Sigmoid colon (tissue), 7 donors: ENCODE measurements around the gene SSTR4. TPM values are rescaled to one million over a fixed set of nuclear protein-coding genes. Genes with fewer than 3 reads are reported as not detected.

Experiments
- DNase-seq: peaks from one replicate; pipeline ENCODE4 v3.0.0-alpha.2; 2019
- H3K27ac ChIP-seq, 4 donors: fragments of 200-600 bp; sonication (generic); one replicate each; pipeline ENCODE4 v1.5.1; 2016 to 2019; ENCODE audit warnings: mild to moderate bottlenecking in 1 of 4
- H3K27me3 ChIP-seq, 3 donors: fragments of 200-600 bp; sonication (generic); one replicate each; pipeline ENCODE4 v1.5.1; 2019; ENCODE audit warnings: mild to moderate bottlenecking in 1 of 3
- H3K36me3 ChIP-seq, 4 donors: fragments of 200-600 bp; sonication (generic); one replicate each; pipeline ENCODE4 v1.5.1; 2016 to 2019
- H3K4me1 ChIP-seq, 4 donors: fragments of 200-600 bp; sonication (generic); one replicate each; pipeline ENCODE4 v1.5.1; 2017 to 2019
- H3K4me3 ChIP-seq, 4 donors: fragments of 200-600 bp; sonication (generic); one replicate each; pipeline ENCODE4 v1.5.1; 2017 to 2019; ENCODE audit warnings: mild to moderate bottlenecking in 2 of 4, moderate library complexity in 1 of 4
- H3K9me3 ChIP-seq, 4 donors: fragments of 200-600 bp in 3 of 4; sonication (generic) in 3 of 4; one replicate each; pipeline versions ENCODE4 v1.5.1 to v1.6.1; 2013 to 2019
- EP300 ChIP-seq, 4 donors: sonication (generic); formaldehyde crosslinking; IDR thresholded peaks; one replicate each; pipeline ENCODE4 v1.6.1; 2017; ENCODE audit warnings: antibody characterized with exemption in 4 of 4
- POLR2A ChIP-seq, 2 donors: fragments of 450-650 bp; IDR thresholded peaks; one replicate each; pipeline ENCODE4 v1.6.1; 2016; ENCODE audit warnings: antibody characterized with exemption in 2 of 2, mild to moderate bottlenecking in 2 of 2, moderate library complexity in 2 of 2
- POLR2AphosphoS5 ChIP-seq, 4 donors: sonication (generic); formaldehyde crosslinking; IDR thresholded peaks; one replicate each; pipeline ENCODE4 v1.6.1; 2017; ENCODE audit warnings: antibody characterized with exemption in 4 of 4
- WGBS, 2 donors: extraction: QIAGEN DNeasy Blood & Tissue Kit; methylation state at CpG; one replicate each; pipeline ENCODE4 v1.1.7; 2013; 5-methylcytosine and 5-hydroxymethylcytosine counted together
- intact Hi-C: fragments of 100-400 bp; cut with DNase I; formaldehyde crosslinking; loops from one replicate; pipeline ENCODE4 v1.15.1; 2023
- polyA plus RNA-seq, 3 donors: library from polyadenylated mRNA; stranded (reverse); fragments of 200-250 nt; gene quantifications; one replicate each; pipeline ENCODE4 v1.2.3, GENCODE V29; 2013
- total RNA-seq, 4 donors: library from RNA; depleted of rRNA; stranded (reverse); fragments of >200 nt; gene quantifications; one replicate each; pipeline ENCODE4 v1.1.0, GENCODE V29; 2016
- TF ChIP-seq, protein P1 (sequence below), 4 experiments: fragments of 450-650 bp in 3 of 4; fragments of 200-600 bp in 1 of 4; IDR thresholded peaks; one replicate each; pipeline ENCODE4 v1.5.1; 2016 to 2019; ENCODE audit warnings: antibody characterized with exemption in 4 of 4, mild to moderate bottlenecking in 3 of 4, moderate library complexity in 2 of 4
- donor health status: healthy with polysubstance abuse.
- donor health status: Bipolar disorder and iron deficiency.
- donor health status: healthy.

SSTR4 gene
- total and polyA plus RNA-seq, 7 donors, result 0.04 TPM; not detected in 6

DNA sequence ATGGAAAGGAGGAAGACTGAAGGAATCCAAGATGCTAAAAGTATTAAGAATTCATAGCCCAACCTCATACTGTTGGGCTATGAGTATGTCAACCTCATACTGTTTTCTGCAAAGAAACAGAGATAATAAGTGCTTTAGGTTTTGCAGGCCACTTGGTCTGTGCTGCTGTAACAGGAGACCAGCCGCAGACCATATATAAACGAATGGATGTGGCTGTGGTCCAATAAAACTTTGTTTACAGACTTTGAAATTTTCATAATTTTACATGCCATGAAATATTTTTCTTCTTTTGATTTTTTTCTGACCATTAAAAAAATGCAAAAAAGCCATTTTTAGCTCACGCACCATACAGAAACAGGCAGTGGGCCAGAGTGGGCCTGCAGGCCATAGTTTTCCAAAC lies 28.1 kb downstream of the SSTR4 start:
- Histone ChIP-seq H3K27ac (no peak overlapping the region), H3K4me3 (no peak overlapping the region), H3K27me3 (no peaks in the 10 kb centered on the region), H3K4me1 (peaks cover 0 to 21% (median 18%) of the 10 kb centered on the region in 4 donors), H3K36me3 (no peaks in the 10 kb centered on the region), H3K9me3 (no peaks in the 10 kb centered on the region)
- intact Hi-C loops, result no loop called here
- TF ChIP-seq EP300 (IDR thresholded peaks at IDR 0.05), result no peak
- no peak for TF ChIP-seq POLR2AphosphoS5 (IDR thresholded peaks at IDR 0.05)
- TF ChIP-seq, protein P1, sequence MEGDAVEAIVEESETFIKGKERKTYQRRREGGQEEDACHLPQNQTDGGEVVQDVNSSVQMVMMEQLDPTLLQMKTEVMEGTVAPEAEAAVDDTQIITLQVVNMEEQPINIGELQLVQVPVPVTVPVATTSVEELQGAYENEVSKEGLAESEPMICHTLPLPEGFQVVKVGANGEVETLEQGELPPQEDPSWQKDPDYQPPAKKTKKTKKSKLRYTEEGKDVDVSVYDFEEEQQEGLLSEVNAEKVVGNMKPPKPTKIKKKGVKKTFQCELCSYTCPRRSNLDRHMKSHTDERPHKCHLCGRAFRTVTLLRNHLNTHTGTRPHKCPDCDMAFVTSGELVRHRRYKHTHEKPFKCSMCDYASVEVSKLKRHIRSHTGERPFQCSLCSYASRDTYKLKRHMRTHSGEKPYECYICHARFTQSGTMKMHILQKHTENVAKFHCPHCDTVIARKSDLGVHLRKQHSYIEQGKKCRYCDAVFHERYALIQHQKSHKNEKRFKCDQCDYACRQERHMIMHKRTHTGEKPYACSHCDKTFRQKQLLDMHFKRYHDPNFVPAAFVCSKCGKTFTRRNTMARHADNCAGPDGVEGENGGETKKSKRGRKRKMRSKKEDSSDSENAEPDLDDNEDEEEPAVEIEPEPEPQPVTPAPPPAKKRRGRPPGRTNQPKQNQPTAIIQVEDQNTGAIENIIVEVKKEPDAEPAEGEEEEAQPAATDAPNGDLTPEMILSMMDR (IDR thresholded peaks at IDR 0.05), result no peak
- TF ChIP-seq POLR2A (IDR thresholded peaks at IDR 0.05), result no peak
- 83 to 89% methylated on average over 3 of the region's 3 CpGs for WGBS, 2 donors
- no peak for DNase-seq

DNA sequence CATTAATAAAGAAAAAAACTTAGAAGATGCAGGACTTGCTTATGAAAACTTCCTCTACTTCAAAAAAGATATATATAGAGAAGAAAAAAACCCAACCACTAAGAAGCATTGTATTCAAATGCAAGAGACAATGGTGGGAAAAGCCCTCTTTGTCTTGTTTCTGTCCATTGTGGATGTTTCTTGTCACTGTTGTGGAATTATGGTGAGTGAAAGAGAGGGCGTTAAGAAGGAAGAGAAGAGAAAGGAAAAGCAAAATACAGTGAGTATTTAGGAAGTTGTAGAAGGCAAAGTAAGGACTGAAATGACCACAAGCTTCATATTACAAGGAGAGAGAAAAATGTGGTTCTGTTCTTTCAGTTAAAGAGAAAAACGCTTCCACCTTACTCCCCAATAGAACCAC lies 28.5 kb downstream of the SSTR4 start:
- Histone ChIP-seq H3K36me3 (no peaks in the 10 kb centered on the region), H3K27me3 (no peaks in the 10 kb centered on the region), H3K27ac (no peak overlapping the region), H3K4me3 (no peak overlapping the region), H3K4me1 (peaks cover 0 to 21% (median 18%) of the 10 kb centered on the region in 4 donors), H3K9me3 (no peaks in the 10 kb centered on the region)
- intact Hi-C loops, result no loop called here
- TF ChIP-seq EP300 (IDR thresholded peaks at IDR 0.05), result no peak
- no peak for TF ChIP-seq POLR2AphosphoS5 (IDR thresholded peaks at IDR 0.05)
- no peak for TF ChIP-seq POLR2A (IDR thresholded peaks at IDR 0.05)
- TF ChIP-seq, protein P1 (IDR thresholded peaks at IDR 0.05), result no peak
- 60 to 77% methylated on average over 2 of the region's 2 CpGs for WGBS, 2 donors
- no peak for DNase-seq

DNA sequence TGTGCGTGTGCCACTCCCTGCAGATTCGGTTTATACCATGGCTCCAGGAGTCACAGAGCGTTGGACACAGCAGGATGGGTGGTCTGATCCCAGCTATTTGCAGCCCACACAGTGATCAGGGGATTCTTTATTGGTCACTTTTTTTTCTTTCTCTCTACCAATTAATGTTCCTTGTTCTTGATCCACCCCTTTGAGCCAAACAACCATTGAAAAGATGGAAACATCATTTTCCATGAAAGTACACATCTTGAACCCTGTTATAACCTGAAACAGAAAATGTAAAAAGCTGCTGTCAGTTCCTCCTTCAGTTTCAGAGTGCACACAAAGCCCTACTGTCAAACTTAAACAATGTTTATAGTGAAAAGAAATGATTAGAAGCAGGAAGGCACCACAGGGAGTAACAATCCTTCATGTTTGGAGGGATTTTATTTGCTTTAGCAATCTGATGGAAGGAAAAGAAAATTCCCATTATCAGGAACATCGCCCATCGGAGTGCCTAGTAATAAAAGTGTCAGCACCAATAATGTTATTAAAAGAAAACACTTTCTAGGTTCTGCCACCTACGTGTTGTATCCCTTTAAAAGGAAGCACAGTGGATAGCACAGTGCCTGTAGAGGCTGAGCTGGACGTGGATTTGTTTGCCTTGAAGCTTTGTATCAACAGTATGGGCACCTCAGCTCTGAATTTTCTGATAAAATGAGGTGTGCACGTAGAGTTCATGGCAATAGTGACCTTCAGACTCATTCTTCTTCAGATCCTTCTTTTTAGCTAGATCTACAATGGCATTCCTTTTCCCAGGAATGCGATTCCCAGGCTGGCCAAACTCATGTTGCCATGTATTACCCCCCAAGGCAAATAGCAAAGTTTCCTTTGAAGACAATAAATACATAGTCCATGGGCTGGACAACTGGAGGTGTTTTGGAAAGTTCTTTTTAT lies 30.4 kb downstream of the SSTR4 start:
- intact Hi-C loops, result no loop called here
- TF ChIP-seq POLR2A (IDR thresholded peaks at IDR 0.05), result no peak
- TF ChIP-seq EP300 (IDR thresholded peaks at IDR 0.05), result no peak
- no peak for TF ChIP-seq POLR2AphosphoS5 (IDR thresholded peaks at IDR 0.05)
- TF ChIP-seq, protein P1 (IDR thresholded peaks at IDR 0.05), result no peak
- peaks cover 0 to 21% (median 18%) of the 10 kb centered on the region in 4 donors for H3K4me1 ChIP-seq
- no peak overlapping the region for H3K27ac ChIP-seq
- H3K4me3 ChIP-seq, result no peak overlapping the region
- 33 to 67% methylated on average over 9 of the region's 9 CpGs for WGBS, 2 donors
- DNase-seq, result no peak
- no peaks in the 10 kb centered on the region for H3K36me3 ChIP-seq
- H3K9me3 ChIP-seq, result no peaks in the 10 kb centered on the region
- H3K27me3 ChIP-seq, result no peaks in the 10 kb centered on the region

DNA sequence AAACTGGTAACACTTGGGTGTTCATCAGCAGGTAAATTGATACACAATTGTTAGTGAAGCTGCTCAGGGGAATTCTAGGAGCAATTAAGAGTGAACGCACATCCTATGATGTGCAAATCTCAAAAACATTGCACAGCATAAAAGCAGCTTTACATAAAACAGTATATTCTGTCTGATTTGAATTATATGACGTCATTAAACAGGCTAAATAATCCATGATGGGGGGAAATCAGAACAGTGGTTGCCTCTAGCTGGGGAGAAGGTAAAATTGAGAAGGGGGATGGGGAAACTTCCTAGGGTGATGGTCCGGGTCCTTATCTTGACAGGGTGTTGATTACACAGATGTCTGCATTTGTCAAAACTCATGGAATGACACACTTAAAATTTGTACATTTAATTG lies 31.7 kb downstream of the SSTR4 start:
- TF ChIP-seq POLR2A (IDR thresholded peaks at IDR 0.05) (no peak), POLR2AphosphoS5 (IDR thresholded peaks at IDR 0.05) (no peak), EP300 (IDR thresholded peaks at IDR 0.05) (no peak)
- TF ChIP-seq, protein P1 (IDR thresholded peaks at IDR 0.05), result no peak
- no peaks in the 10 kb centered on the region for H3K27me3 ChIP-seq
- peaks cover 0 to 12% (median 7%) of the 10 kb centered on the region in 4 donors for H3K4me1 ChIP-seq
- DNase-seq, result no peak
- intact Hi-C loops, result no loop called here
- H3K36me3 ChIP-seq, result no peaks in the 10 kb centered on the region
- H3K9me3 ChIP-seq, result no peaks in the 10 kb centered on the region
- WGBS, 2 donors, result 76 to 92% methylated on average over 3 of the region's 3 CpGs
- no peak overlapping the region for H3K4me3 ChIP-seq
- no peak overlapping the region for H3K27ac ChIP-seq
